ENCODE results near the gene ELMO3. TPM values are rescaled to one million over a fixed set of nuclear protein-coding genes. Genes with fewer than 3 reads are reported as not detected.

ELMO3 gene
- 1.6 TPM for total RNA-seq

DNA sequence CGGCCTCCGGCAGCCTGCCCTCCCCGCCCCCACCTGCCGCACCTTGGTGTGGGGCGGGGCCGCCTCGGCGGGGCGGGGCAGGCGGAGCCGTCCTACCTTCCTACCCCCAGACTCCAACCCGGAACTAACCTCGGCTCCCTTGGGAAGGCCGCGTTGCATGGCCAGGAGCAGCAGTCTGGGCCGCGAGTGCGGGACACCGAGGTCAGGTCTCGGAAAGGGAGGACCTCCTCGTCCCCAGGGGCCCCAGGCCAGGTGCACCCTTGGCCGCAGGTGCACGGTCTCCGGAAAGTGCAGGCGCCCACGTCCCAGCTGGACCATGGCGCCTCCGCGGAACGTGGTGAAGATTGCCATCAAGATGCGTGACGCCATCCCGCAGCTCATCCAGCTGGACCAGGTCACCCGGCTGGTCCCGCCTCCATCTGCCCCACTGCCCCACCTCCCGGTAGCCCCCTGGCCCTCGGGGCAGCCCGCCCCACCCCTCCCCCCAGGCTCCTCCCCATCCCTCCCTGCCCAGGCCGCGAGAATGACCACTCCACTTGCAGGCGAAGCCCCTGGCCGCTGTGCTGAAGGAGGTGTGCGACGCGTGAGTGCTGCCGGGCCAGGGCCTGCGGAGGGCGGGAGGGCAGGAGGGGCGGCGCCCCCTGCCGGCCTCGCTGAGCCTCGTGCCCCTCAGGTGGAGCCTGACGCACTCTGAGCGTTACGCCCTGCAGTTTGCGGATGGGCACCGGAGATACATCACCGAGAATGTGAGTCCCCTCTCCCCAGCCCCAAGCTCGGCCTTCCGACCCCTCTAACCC, at the start of gene ELMO3:
Gene ELMO3, plus strand, starts transcription at position 121 of the 797 bp plus-strand sequence. Its CDS starts 196 bp downstream, at position 317.
- DNase-seq (ENCODE audit: low read depth in 2 of 3, low spot score in 2 of 3), result peak in 1 of 3 donors; percentile 13

DNA sequence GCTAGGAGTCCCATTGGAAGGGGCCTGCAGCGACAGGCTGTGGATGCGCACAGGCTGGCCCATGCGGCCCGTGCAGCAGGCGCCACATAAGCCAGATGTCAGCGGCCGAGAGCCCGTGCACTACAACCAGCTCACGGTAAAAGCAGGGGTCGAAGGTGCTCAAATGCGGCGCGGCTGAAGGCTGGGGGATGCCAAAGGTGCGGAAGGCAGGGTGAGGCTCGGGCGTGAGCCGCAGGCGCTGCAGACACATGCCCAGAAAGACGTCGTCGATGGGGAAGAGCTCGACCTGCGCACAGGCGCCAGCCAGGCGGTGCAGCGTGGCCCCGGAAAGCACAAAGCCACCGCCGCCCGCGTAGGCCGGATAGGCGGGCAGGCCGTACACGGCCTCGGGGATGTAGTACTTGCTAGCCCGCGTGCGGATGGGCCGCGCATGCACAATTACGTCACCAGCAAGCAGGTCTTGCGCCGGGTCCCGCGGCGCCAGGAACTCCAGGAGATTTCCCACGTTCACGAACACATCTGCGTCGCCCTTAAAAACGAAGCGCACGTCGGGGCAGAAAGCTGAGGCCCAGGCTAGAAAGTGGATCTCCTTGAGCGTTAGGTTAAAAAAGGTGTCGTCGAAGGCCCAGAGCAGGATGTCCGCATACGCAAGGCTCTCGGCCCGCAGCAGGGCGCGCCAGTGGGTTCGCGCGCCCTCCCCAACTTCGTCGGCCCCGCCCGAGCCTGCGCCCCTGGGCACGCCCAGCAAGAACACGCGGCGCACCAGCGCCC, 49.5 kb upstream of the ELMO3 start:
- no peak for DNase-seq (ENCODE audit: low read depth in 2 of 3, low spot score in 2 of 3)

DNA sequence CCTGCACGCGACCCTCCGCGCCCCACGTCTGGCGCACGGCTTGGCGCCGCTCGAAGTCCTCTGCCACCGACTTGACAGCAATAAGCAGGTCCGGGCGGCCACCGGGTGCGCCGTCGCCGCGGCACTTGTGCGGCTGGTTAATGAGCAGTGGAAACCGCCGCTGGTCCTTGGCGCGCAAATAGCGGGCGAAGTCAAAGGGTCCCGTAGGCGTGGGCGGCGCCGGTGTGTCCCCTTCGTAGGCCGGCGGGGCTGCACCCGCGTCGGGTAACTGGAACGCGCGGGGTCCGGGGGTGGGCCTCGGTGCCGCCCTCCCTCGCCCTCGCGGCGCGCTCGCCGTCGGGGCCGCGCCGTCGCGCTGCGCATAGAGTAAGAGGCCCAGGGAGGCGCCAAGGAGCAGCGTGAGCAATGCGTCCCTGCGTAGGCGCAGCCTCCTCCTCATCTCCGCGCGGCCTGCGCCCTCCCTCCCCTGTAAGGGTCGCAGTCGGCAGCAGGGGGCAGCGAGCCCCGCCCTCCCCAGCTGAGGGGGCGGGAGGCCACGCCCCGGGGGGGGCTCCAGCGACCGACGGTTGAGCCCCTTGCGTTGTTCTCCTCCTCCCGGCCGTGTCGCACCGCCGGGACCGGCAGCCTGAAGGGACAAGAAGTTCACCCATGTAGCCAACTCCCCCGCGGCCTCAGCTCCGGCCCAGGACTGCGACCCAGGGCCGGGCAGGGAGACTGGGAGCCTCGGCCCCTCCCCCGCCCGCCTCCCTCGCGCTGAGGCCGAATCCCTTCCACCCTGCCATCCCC, 48.7 kb upstream of the ELMO3 start:
- peak in 2 of 3 donors; percentile 70 to 80 for DNase-seq (ENCODE audit: low read depth in 2 of 3, low spot score in 2 of 3)

DNA sequence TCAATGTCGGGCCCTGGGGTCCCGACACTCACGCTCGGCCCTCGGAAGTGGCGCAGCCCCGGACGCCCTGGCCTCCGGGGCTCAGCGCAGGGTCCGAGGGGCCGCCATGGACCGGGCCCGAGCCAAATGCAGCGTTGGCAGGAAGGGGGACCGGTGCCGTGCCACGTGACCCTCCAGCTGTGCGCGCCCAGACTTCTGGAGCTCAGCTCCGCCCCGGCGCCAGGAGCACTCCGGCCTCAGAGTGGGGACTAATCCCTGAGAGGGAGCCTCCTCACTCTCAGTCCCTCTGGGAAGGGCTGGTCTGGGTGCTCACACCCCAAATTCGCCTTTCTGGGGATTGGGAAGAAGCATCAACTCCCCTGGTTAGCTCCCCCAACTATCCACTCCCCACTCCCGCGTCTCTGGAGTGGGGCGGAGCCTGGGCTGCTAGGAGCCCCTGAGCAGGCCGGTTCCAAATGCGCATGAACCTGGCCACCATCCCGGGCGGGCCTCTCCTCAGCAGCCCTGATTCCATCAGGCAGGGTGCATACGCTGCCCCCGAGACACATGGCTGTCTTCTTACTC, 48.0 kb upstream of the ELMO3 start, which contains the start of gene B3GNT9:
Gene B3GNT9, minus strand, starts transcription at position 166 of the 564 bp plus-strand sequence. CDS start 513 bp downstream, outside the sequence.
- peak in 1 of 3 donors; percentile 57 for DNase-seq (ENCODE audit: low read depth in 2 of 3, low spot score in 2 of 3)

- no peak for DNase-seq (ENCODE audit: low read depth in 2 of 3, low spot score in 2 of 3)
Observed at GRCh38 chr16:67151431-67152097, 47.4 kb upstream of the ELMO3 start.

- DNase-seq (ENCODE audit: low read depth in 2 of 3, low spot score in 2 of 3), result no peak
Observed at GRCh38 chr16:67154578-67155294, 44.2 kb upstream of the ELMO3 start.

GRCh38 chr16:67155295-67156142, 43.4 kb upstream of the ELMO3 start:
- DNase-seq (ENCODE audit: low read depth in 2 of 3, low spot score in 2 of 3), result peak; percentile 70 to 84 (median 76)

DNA sequence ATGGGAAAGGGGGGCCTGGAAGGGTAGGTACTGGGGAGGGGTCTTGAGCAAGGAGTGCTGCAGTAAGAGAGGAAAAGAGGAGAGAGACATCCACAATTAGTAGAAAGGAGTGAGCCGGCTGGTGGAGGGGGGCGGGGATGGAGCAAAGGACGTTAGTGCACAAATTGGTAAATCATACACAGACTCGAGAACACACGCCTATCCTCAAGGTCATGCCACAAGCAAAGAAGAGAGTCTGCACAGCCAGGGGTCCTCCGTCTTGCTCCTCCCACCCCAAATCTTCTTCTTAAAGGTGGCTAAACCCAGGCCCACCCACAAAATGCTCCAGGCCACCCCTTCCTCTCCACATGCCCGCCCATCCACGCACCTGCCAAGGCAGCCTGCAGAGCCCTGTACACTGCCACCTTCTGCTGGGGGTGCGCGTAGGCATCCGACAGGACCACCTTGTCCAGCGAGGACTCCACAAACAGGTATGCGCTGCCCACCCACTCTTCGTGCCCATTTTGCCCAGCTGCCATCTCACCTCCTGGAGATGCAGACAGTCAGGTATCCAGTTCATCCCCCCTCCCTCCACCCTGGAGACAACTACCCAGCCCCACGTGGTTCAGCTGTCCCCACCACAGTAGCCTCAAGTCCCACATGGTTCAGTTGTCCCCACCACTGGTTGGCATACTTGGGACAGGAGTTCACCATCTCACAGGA, 42.6 kb upstream of the ELMO3 start:
- no peak for DNase-seq (ENCODE audit: low read depth in 2 of 3, low spot score in 2 of 3)

- no peak for DNase-seq (ENCODE audit: low read depth in 2 of 3, low spot score in 2 of 3)
Observed at GRCh38 chr16:67157106-67157748, 41.7 kb upstream of the ELMO3 start.

DNA sequence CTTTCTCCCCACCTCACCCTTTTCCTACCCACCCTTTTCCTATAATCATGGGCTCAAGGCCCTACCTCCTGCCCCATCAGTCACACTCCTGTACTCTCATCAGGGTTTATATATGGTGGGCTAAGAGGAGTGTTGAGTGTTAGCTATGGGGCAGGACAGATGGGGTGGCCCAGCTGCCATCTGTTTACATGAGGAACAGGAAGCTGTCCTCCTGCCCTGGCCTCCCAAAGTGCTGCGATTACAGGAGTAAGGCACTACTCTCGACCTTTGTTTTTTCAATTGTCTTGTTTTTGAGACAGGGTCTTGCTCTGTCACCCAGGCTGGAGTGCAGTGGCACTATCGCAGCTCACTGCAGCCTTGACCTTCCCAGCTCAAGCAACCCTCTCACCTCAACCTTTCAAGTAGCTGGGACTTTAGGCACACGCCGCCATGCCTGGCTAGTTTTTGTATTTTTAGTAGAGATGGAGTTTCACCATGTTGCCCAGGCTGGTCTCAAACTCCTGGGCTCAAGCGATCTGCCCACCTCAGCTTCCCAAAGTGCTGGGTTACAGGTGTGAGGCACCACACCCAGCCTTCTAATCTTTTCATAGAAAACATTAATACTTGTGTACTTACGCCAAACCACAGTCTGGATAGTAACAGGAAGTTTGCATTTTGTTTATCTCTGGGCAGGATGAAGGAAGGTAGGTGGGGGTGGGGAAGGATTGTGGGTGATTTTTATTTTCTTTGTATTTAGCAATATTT, 40.9 kb upstream of the ELMO3 start:
- no peak for DNase-seq (ENCODE audit: low read depth in 2 of 3, low spot score in 2 of 3)

GRCh38 chr16:67158637-67159600, 40.0 kb upstream of the ELMO3 start:
- peak in 1 of 3 donors; percentile 62 for DNase-seq (ENCODE audit: low read depth in 2 of 3, low spot score in 2 of 3)

DNA sequence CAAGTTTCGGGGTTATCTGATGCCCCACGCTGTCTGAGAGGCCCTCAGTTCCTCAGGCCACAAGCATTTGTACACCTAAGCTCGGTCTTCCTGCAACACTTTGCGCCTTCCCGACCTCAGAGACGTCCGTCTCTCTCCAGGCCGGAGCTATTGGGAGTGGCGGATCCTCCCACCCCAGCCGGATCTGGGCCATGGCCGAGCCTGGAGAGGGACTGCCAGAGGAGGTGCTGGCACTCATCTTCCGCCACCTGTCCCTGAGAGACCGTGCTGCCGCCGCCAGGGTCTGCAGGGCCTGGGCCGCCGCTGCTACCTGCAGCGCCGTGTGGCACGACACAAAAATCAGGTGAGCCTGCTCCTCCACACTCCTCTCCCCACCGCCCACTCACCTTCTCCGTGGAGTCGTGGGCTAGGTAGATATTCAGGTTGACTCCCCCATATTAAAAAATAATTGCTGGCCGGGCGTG, 37.3 kb upstream of the ELMO3 start:
- DNase-seq (ENCODE audit: low read depth in 2 of 3, low spot score in 2 of 3), result no peak

DNA sequence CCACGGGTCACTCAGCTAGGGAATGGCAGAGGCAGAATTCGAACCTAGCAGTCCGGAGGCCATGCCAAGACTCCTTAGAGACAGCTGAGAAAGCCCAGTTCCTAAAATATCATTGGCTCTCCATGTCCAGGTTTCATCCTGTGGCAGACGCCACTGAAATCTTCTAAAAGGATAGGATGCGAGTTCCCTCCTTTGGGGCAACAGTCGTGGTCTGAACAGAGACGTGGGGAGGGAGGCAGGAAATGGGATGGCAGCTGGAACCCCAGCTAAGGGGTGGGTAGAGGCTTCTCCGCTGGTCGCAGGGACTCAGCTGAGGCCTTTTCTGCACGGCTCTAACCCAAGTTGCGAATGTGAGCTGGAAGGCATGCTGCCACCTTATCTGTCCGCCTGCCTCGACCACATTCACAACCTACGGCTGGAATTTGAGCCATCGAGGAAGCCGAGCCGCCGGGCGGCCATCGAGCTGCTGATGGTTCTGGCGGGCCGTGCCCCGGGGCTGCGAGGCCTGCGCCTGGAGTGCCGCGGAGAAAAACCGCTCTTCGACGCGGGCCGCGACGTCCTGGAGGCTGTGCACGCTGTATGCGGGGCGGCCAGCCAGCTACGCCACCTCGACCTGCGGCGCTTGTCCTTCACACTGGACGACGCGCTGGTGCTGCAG, 36.3 kb upstream of the ELMO3 start:
- no peak for DNase-seq (ENCODE audit: low read depth in 2 of 3, low spot score in 2 of 3)

GRCh38 chr16:67163164-67163998, 35.5 kb upstream of the ELMO3 start:
- DNase-seq (ENCODE audit: low read depth in 2 of 3, low spot score in 2 of 3), result no peak
